Stimulated activated CD4-positive, alpha-beta T cell treated with anti-CD3 and anti-CD28 coated beads, TNF-alpha, amount 100 ng/mL, for 24 hours (primary cell): ENCODE results near the gene FARSB.
"Not testable (repeated sequence)": the region's sequence is repeated elsewhere in the genome, so short reads cannot be mapped to it uniquely, and the experiment has no call there.

Source experiments
- DNase-seq, 3 experiments: peaks; one replicate each; pipeline ENCODE4 v3.0.0-alpha.2; 2020; ENCODE audit warnings: low read depth in 3 of 3

The FARSB gene

GRCh38 chr2:222655787-222656525 lies at the start of gene FARSB:
Gene FARSB (minus strand): TSS chr2:222656092. CDS start chr2:222656073, 19 bp downstream.
- DNase-seq = peak; percentile 80 to 88 (median 87)

- no peak for DNase-seq
Measured at GRCh38 chr2:222703886-222704285, 48.0 kb upstream of the FARSB start.

- DNase-seq = no peak
Measured at GRCh38 chr2:222703091-222703490, 47.2 kb upstream of the FARSB start.

- no peak for DNase-seq
Measured at GRCh38 chr2:222701721-222702131, 45.8 kb upstream of the FARSB start.

GRCh38 chr2:222701233-222701632 lies 45.3 kb upstream of the FARSB start:
- DNase-seq = no peak

GRCh38 chr2:222698276-222698675 lies 42.4 kb upstream of the FARSB start:
- DNase-seq = no peak

- no peak for DNase-seq
Measured at GRCh38 chr2:222693837-222694236, 37.9 kb upstream of the FARSB start.

GRCh38 chr2:222693413-222693812 lies 37.5 kb upstream of the FARSB start:
- DNase-seq = not testable (repeated sequence)

GRCh38 chr2:222690564-222691200 lies 34.8 kb upstream of the FARSB start:
- peak; percentile 43 to 62 (median 44) for DNase-seq

GRCh38 chr2:222689322-222689721 lies 33.4 kb upstream of the FARSB start:
- no peak for DNase-seq

GRCh38 chr2:222688917-222689316 lies 33.0 kb upstream of the FARSB start:
- no peak for DNase-seq

GRCh38 chr2:222686086-222686750 lies 30.3 kb upstream of the FARSB start:
- no peak for DNase-seq

- no peak for DNase-seq
Measured at GRCh38 chr2:222683805-222684204, 27.9 kb upstream of the FARSB start.

GRCh38 chr2:222677981-222678380 lies 22.1 kb upstream of the FARSB start:
- DNase-seq = no peak

GRCh38 chr2:222673883-222674282 lies 18.0 kb upstream of the FARSB start:
- no peak for DNase-seq

GRCh38 chr2:222673273-222673672 lies 17.4 kb upstream of the FARSB start:
- DNase-seq = no peak

- no peak for DNase-seq
Measured at GRCh38 chr2:222672068-222672401, 16.1 kb upstream of the FARSB start.

GRCh38 chr2:222671259-222672067 lies 15.6 kb upstream of the FARSB start, which contains the start of gene MOGAT1:
Gene MOGAT1 (plus strand): TSS chr2:222671658. CDS start chr2:222671786, 128 bp downstream.
- DNase-seq = no peak

GRCh38 chr2:222670191-222671038 lies 14.5 kb upstream of the FARSB start:
- no peak for DNase-seq

GRCh38 chr2:222669353-222669752 lies 13.5 kb upstream of the FARSB start:
- DNase-seq = no peak
